NCI-H82 treated with DMSO at 0.1 percent for 48 hours (cell line): ENCODE data around the gene ZBTB46.
"Not testable (repeated sequence)": the region's sequence is repeated elsewhere in the genome, so short reads cannot be mapped to it uniquely, and the experiment has no call there.

Experiments used
- DNase-seq: peaks from one replicate; lab custom pipeline; 2025; ENCODE audit not compliant: unreplicated experiment; lab: John Stamatoyannopoulos, UW

The ZBTB46 gene

GRCh38 chr20:63858393-63859165 lies 27.5 kb upstream of the ZBTB46 start:
- no peak for DNase-seq

GRCh38 chr20:63857764-63858392 lies 26.8 kb upstream of the ZBTB46 start:
- DNase-seq, result no peak

- no peak for DNase-seq
These were observed 25.0 kb upstream of the ZBTB46 start for GRCh38 chr20:63856098-63856511.

GRCh38 chr20:63855363-63856097 lies 24.5 kb upstream of the ZBTB46 start:
- no peak for DNase-seq

GRCh38 chr20:63854766-63855362 lies 23.8 kb upstream of the ZBTB46 start:
- DNase-seq, result peak; percentile 38

GRCh38 chr20:63854069-63854765 lies 23.2 kb upstream of the ZBTB46 start:
- no peak for DNase-seq

- not testable (repeated sequence) for DNase-seq
These were observed 22.6 kb upstream of the ZBTB46 start for GRCh38 chr20:63853733-63854068.

GRCh38 chr20:63851548-63851943 lies 20.5 kb upstream of the ZBTB46 start:
- not testable (repeated sequence) for DNase-seq

- DNase-seq, result no peak
These were observed 19.9 kb upstream of the ZBTB46 start for GRCh38 chr20:63850689-63851547.

- DNase-seq, result no peak
These were observed 17.2 kb upstream of the ZBTB46 start for GRCh38 chr20:63848003-63848911.

- DNase-seq, result no peak
These were observed 16.4 kb upstream of the ZBTB46 start for GRCh38 chr20:63847237-63848002.

- no peak for DNase-seq
These were observed 15.8 kb upstream of the ZBTB46 start for GRCh38 chr20:63846888-63847236.

GRCh38 chr20:63846128-63846771 lies 15.2 kb upstream of the ZBTB46 start:
- no peak for DNase-seq

- DNase-seq, result no peak
These were observed 13.5 kb upstream of the ZBTB46 start for GRCh38 chr20:63844511-63844991.

GRCh38 chr20:63843778-63844177 lies 12.7 kb upstream of the ZBTB46 start:
- DNase-seq, result no peak

- DNase-seq, result no peak
These were observed 12.2 kb upstream of the ZBTB46 start for GRCh38 chr20:63843222-63843621.

GRCh38 chr20:63842258-63842657 lies 11.2 kb upstream of the ZBTB46 start:
- DNase-seq, result no peak

- no peak for DNase-seq
These were observed 9.4 kb upstream of the ZBTB46 start for GRCh38 chr20:63840405-63840828.
